ENCODE measurements around the gene ITPR2.

ITPR2 gene

GRCh38 chr12:26723379-26724308 lies 109.3 kb downstream of the ITPR2 start:
- H3K4me3 Mint-ChIP-seq: no peak overlapping the region
- H3K4me1 Mint-ChIP-seq: peaks cover 7% of the 10 kb centered on the region
- TF ChIP-seq CTCF (IDR thresholded peaks at IDR 0.05): no peak
- no peak for DNase-seq
- H3K27ac Mint-ChIP-seq: no peak overlapping the region
- H3K9me3 Mint-ChIP-seq: no peaks in the 10 kb centered on the region
- H3K27me3 Mint-ChIP-seq (ENCODE audit: low read depth, poor library complexity): peaks cover 4% of the 10 kb centered on the region
- no peaks in the 10 kb centered on the region for H3K36me3 Mint-ChIP-seq (ENCODE audit: low read depth)

- H3K27ac Mint-ChIP-seq: no peak overlapping the region
Observed at GRCh38 chr12:26721800-26722199, 111.2 kb downstream of the ITPR2 start.

GRCh38 chr12:26719852-26720251 lies 113.1 kb downstream of the ITPR2 start:
- H3K4me3 Mint-ChIP-seq: no peak overlapping the region
- TF ChIP-seq CTCF (IDR thresholded peaks at IDR 0.05): peak; percentile 23
- no peaks in the 10 kb centered on the region for H3K9me3 Mint-ChIP-seq
- no peaks in the 10 kb centered on the region for H3K27me3 Mint-ChIP-seq (ENCODE audit: low read depth, poor library complexity)
- H3K27ac Mint-ChIP-seq: no peak overlapping the region
- no peak for DNase-seq
- no peaks in the 10 kb centered on the region for H3K4me1 Mint-ChIP-seq
- no peaks in the 10 kb centered on the region for H3K36me3 Mint-ChIP-seq (ENCODE audit: low read depth)

More at GRCh38 chr12:26721800-26722199, 111.2 kb downstream of the ITPR2 start:
- no peaks in the 10 kb centered on the region for H3K36me3 Mint-ChIP-seq (ENCODE audit: low read depth)
- H3K4me1 Mint-ChIP-seq: no peaks in the 10 kb centered on the region
- peaks cover 4% of the 10 kb centered on the region for H3K27me3 Mint-ChIP-seq (ENCODE audit: low read depth, poor library complexity)
- TF ChIP-seq CTCF (IDR thresholded peaks at IDR 0.05): no peak
- H3K9me3 Mint-ChIP-seq: no peaks in the 10 kb centered on the region
- no peak for DNase-seq
- no peak overlapping the region for H3K4me3 Mint-ChIP-seq

DNA sequence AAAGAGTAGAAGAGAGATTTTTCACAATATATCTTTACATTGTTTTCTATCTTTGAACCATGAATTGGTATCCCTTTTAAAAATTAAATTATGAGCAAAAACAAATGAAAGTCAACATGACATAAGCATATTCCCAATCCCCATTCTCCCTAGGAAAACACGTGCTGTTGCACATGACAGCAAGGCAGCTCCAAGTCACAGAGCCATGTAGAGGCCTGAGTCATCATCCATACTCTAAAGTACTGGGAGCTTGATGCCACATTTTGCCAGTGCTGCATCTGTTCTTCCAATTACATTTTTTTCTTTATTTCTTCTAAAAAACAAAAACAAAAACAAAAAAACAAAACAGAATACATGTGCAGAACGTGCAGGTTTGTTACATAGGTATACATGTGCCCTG lies 115.2 kb downstream of the ITPR2 start:
- Mint-ChIP-seq H3K4me1 (no peaks in the 10 kb centered on the region), H3K36me3 (ENCODE audit: low read depth) (no peaks in the 10 kb centered on the region), H3K27ac (no peak overlapping the region), H3K4me3 (no peak overlapping the region), H3K9me3 (no peaks in the 10 kb centered on the region), H3K27me3 (ENCODE audit: low read depth, poor library complexity) (no peaks in the 10 kb centered on the region)
- TF ChIP-seq CTCF (IDR thresholded peaks at IDR 0.05): no peak
- no peak for DNase-seq

- DNase-seq: no peak
- TF ChIP-seq CTCF (IDR thresholded peaks at IDR 0.05): no peak
- Mint-ChIP-seq H3K27ac (no peak overlapping the region), H3K4me3 (no peak overlapping the region), H3K36me3 (ENCODE audit: low read depth) (no peaks in the 10 kb centered on the region), H3K4me1 (no peaks in the 10 kb centered on the region), H3K9me3 (no peaks in the 10 kb centered on the region), H3K27me3 (ENCODE audit: low read depth, poor library complexity) (no peaks in the 10 kb centered on the region)
Observed at GRCh38 chr12:26715232-26715631, 117.8 kb downstream of the ITPR2 start.

Measured in nephron progenitor cell (in vitro differentiated cells).